Activated CD8-positive, alpha-beta T cell treated with anti-CD3 and anti-CD28 coated beads for 36 hours (primary cell): Measurements from ENCODE around the gene MGAT4A. TPM values are rescaled to one million over a fixed set of nuclear protein-coding genes. Genes with fewer than 3 reads are reported as not detected.
A peak's percentile ranks its signal among the peaks of the same experiment; 100 is the strongest.

ENCODE experiments used
- ATAC-seq: fragments of 200-7000 bp; cut with Tn5 transposase; one replicate; pipeline ENCODE4 v1.10.0; 2021; ENCODE audit warnings: mild to moderate bottlenecking, moderate library complexity
- CTCF ChIA-PET: fragments of 350-600 bp; sonication (Branson Sonifier 250); formaldehyde crosslinking; loops from one replicate; lab custom pipeline; 2021; ENCODE audit warnings: antibody characterized with exemption; lab: Charles Lee
- POLR2A ChIA-PET: fragments of 350-600 bp; sonication (Branson Sonifier 250); formaldehyde crosslinking; loops from one replicate; lab custom pipeline; 2021; ENCODE audit warnings: antibody characterized with exemption; lab: Charles Lee
- DNase-seq: peaks from one replicate; pipeline ENCODE4 v3.0.0-alpha.2; 2020
- H3K27ac Mint-ChIP-seq: one replicate; pipeline ENCODE4 v1.8.0; 2021; ENCODE audit warnings: mild to moderate bottlenecking, mixed read lengths
- H3K27me3 Mint-ChIP-seq: one replicate; pipeline ENCODE4 v1.8.0; 2021; ENCODE audit warnings: mixed read lengths
- H3K36me3 Mint-ChIP-seq: one replicate; pipeline ENCODE4 v1.8.0; 2021; ENCODE audit warnings: low read depth, mixed read lengths
- H3K4me1 Mint-ChIP-seq: one replicate; pipeline ENCODE4 v1.8.0; 2021; ENCODE audit warnings: low read depth, mixed read lengths
- H3K4me3 Mint-ChIP-seq: one replicate; pipeline ENCODE4 v1.8.0; 2021; ENCODE audit warnings: mild to moderate bottlenecking, moderate library complexity, mixed read lengths
- H3K9me3 Mint-ChIP-seq: one replicate; pipeline ENCODE4 v1.8.0; 2021; ENCODE audit warnings: mixed read lengths
- intact Hi-C: fragments of 100-400 bp; cut with micrococcal nuclease; formaldehyde crosslinking; loops from one replicate; pipeline ENCODE4 v1.10.0; 2022
- total RNA-seq, 2 experiments: library from RNA; stranded (reverse); gene quantifications; one replicate each; pipeline ENCODE4 v1.2.3, GENCODE V29; 2021
- TF ChIP-seq, protein P1 (sequence below): fragments of 200-600 bp; IDR thresholded peaks from one replicate; pipeline ENCODE4 v1.8.0; 2022; ENCODE audit warnings: antibody characterized with exemption, mild to moderate bottlenecking

The MGAT4A gene
- total RNA-seq, 2 experiments from 2014 or later = 57.6 to 59.0 TPM

- DNase-seq (no peak), ATAC-seq (no peak)
- H3K36me3 Mint-ChIP-seq = no peaks in the 10 kb centered on the region
- no peaks in the 10 kb centered on the region for H3K27me3 Mint-ChIP-seq
- H3K27ac Mint-ChIP-seq = no peak overlapping the region
- H3K9me3 Mint-ChIP-seq = no peaks in the 10 kb centered on the region
- TF ChIP-seq, protein P1, sequence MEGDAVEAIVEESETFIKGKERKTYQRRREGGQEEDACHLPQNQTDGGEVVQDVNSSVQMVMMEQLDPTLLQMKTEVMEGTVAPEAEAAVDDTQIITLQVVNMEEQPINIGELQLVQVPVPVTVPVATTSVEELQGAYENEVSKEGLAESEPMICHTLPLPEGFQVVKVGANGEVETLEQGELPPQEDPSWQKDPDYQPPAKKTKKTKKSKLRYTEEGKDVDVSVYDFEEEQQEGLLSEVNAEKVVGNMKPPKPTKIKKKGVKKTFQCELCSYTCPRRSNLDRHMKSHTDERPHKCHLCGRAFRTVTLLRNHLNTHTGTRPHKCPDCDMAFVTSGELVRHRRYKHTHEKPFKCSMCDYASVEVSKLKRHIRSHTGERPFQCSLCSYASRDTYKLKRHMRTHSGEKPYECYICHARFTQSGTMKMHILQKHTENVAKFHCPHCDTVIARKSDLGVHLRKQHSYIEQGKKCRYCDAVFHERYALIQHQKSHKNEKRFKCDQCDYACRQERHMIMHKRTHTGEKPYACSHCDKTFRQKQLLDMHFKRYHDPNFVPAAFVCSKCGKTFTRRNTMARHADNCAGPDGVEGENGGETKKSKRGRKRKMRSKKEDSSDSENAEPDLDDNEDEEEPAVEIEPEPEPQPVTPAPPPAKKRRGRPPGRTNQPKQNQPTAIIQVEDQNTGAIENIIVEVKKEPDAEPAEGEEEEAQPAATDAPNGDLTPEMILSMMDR = no peak
- CTCF ChIA-PET = no interaction called here
- POLR2A ChIA-PET = interaction anchor here (4.9 kb wide), 1 partner anchor 13 kb away, joined by 19 read pairs; no protein-coding TSS in a partner anchor
- H3K4me3 Mint-ChIP-seq = no peak overlapping the region
- peaks cover 21% of the 10 kb centered on the region for H3K4me1 Mint-ChIP-seq
- intact Hi-C loops = no loop called here
Measured at GRCh38 chr2:98750593-98751282, 19.8 kb upstream of the MGAT4A start.

- CTCF ChIA-PET = interaction anchor here (1.5 kb wide), 1 partner anchor 19 kb away, joined by 5 read pairs; no protein-coding TSS in a partner anchor
- TF ChIP-seq, protein P1 = no peak
- Mint-ChIP-seq H3K4me3 (no peak overlapping the region), H3K36me3 (peaks cover 3% of the 10 kb centered on the region), H3K27me3 (no peaks in the 10 kb centered on the region), H3K9me3 (peaks cover 6% of the 10 kb centered on the region), H3K4me1 (peaks cover 36% of the 10 kb centered on the region), H3K27ac (peak overlapping the region; percentile 2)
- POLR2A ChIA-PET = interaction anchor here (1.4 to 4.9 kb wide), 2 partner anchors 9 to 11 kb away, joined by 5 to 19 read pairs; no protein-coding TSS in a partner anchor
- no peak for DNase-seq
- intact Hi-C loops = no loop called here
- peak; percentile 61 for ATAC-seq
Measured at GRCh38 chr2:98749066-98749450, 18.1 kb upstream of the MGAT4A start.

- ATAC-seq (no peak), DNase-seq (no peak)
- Mint-ChIP-seq H3K27me3 (no peaks in the 10 kb centered on the region), H3K4me1 (peaks cover 40% of the 10 kb centered on the region), H3K4me3 (no peak overlapping the region), H3K36me3 (peaks cover 3% of the 10 kb centered on the region), H3K9me3 (peaks cover 7% of the 10 kb centered on the region), H3K27ac (peak overlapping the region; percentile 2)
- POLR2A ChIA-PET = interaction anchor here (1.4 to 4.9 kb wide), 4 partner anchors 9 to 23 kb away, joined by 4 to 19 read pairs (median 8); no protein-coding TSS in a partner anchor
- intact Hi-C loops = no loop called here
- CTCF ChIA-PET = interaction anchor here (1.2 to 1.5 kb wide), 2 partner anchors 14 to 19 kb away, joined by 4 to 5 read pairs; no protein-coding TSS in a partner anchor
- TF ChIP-seq, protein P1 = no peak
Measured at GRCh38 chr2:98748292-98749065, 17.5 kb upstream of the MGAT4A start.

DNA sequence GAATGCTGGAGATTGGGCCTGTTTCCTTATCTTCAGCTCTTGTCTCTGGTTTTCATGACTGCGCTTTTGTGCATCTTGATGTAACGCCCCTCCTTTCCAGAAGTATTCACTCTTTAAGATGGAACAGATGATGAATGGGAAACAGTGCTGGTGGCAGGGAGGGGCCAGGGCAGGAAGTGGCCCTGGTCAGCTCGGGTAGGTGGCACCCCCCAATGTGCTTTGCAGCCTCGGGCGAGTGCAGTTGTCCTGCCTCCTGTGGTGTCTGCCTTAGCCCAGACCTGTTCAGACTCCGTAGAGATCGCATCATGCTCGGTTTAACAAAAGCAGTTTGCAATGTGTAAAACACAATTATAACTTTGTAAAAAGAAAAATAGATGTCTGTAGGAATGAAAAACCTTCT, 17.0 kb upstream of the MGAT4A start:
- Mint-ChIP-seq H3K27ac (peak overlapping the region; percentile 57), H3K27me3 (no peaks in the 10 kb centered on the region), H3K4me3 (no peak overlapping the region), H3K36me3 (peaks cover 3% of the 10 kb centered on the region), H3K4me1 (peaks cover 43% of the 10 kb centered on the region), H3K9me3 (peaks cover 7% of the 10 kb centered on the region)
- POLR2A ChIA-PET = interaction anchor here (1.8 to 4.9 kb wide), 3 partner anchors 10 to 24 kb away, joined by 4 to 19 read pairs (median 10); no protein-coding TSS in a partner anchor
- TF ChIP-seq, protein P1 = no peak
- ATAC-seq (peak; percentile 52), DNase-seq (peak; percentile 28)
- CTCF ChIA-PET = interaction anchor here (1.2 kb wide), 2 partner anchors 13 to 128 kb away, joined by 3 to 4 read pairs; no protein-coding TSS in a partner anchor
- intact Hi-C loops = no loop called here
